ENCODE data around the gene SLC66A3. TPM values are rescaled to one million over a fixed set of nuclear protein-coding genes. Genes with fewer than 3 reads are reported as not detected.

Gene SLC66A3
- total RNA-seq, 1 experiment from 2014 or later: 3.7 TPM

DNA sequence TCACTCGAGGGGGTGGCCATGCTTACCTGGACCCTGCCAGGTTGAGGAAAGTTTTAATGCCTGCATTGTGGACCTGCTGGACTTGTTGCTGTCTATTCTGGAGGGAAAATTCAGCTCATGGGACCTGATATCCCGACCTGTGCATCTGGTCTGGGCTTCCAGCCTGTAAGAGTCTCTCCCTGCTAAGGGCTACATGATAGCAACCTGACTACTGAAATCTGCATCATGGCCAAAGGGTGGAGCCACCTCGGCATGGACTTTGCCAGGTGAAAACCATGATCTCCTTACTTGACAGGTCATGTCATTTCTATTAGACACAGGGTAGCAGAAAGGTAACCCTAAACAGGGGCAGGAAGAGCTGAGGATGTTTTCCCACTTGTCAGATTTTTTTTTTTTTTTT, 12.9 kb upstream of the SLC66A3 start:
- no TSS peak for BruUV-seq (replicated peaks)
- ChIA-PET POLR2A (no interaction called here), CTCF (interaction anchor here (3.9 kb wide), 1 partner anchor 10 kb away, joined by 49 read pairs; a partner anchor contains a TSS)
- intact Hi-C loops (cut with micrococcal nuclease): no loop called here
- Mint-ChIP-seq H3K9me3 (ENCODE audit: unreplicated experiment) (no peaks in the 10 kb centered on the region), H3K4me1 (ENCODE audit: insufficient read depth, unreplicated experiment) (no peaks in the 10 kb centered on the region), H3K36me3 (ENCODE audit: insufficient read depth, unreplicated experiment) (no peaks in the 10 kb centered on the region), H3K27me3 (ENCODE audit: insufficient read depth, unreplicated experiment) (peaks cover 55% of the 10 kb centered on the region), H3K4me3 (ENCODE audit: unreplicated experiment) (no peak overlapping the region), H3K27ac (ENCODE audit: low read depth, unreplicated experiment) (no peak overlapping the region)
- TF ChIP-seq, protein P1, sequence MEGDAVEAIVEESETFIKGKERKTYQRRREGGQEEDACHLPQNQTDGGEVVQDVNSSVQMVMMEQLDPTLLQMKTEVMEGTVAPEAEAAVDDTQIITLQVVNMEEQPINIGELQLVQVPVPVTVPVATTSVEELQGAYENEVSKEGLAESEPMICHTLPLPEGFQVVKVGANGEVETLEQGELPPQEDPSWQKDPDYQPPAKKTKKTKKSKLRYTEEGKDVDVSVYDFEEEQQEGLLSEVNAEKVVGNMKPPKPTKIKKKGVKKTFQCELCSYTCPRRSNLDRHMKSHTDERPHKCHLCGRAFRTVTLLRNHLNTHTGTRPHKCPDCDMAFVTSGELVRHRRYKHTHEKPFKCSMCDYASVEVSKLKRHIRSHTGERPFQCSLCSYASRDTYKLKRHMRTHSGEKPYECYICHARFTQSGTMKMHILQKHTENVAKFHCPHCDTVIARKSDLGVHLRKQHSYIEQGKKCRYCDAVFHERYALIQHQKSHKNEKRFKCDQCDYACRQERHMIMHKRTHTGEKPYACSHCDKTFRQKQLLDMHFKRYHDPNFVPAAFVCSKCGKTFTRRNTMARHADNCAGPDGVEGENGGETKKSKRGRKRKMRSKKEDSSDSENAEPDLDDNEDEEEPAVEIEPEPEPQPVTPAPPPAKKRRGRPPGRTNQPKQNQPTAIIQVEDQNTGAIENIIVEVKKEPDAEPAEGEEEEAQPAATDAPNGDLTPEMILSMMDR (IDR thresholded peaks at IDR 0.05; ENCODE audit: unreplicated experiment): no peak
- no peak for DNase-seq (ENCODE audit: unreplicated experiment)

DNA sequence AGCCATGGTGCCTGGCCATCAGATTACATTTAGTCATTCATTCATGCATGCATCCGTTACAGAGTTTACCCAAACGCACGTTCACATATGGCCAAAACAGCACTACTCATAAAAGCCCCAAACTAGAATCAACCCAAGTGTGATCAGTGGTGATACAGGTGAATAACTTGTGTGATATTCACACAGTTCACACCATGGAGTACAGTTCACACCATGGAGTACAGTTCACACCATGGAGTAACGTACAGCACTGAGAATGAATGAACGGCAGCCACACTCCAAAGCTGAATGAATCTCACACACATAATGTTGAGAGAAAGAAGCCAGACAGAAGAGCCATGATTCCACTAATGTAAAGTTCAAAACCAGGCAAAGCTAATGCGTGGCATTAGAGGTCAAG, 12.3 kb upstream of the SLC66A3 start:
- intact Hi-C loops (cut with micrococcal nuclease): no loop called here
- peaks cover 55% of the 10 kb centered on the region for H3K27me3 Mint-ChIP-seq (ENCODE audit: insufficient read depth, unreplicated experiment)
- ChIA-PET POLR2A (interaction anchor here (0.7 kb wide), 1 partner anchor 12 kb away, joined by 3 read pairs; the partner anchor contains the start of gene SLC66A3), CTCF (interaction anchor here (0.6 to 3.9 kb wide), 2 partner anchors 10 to 109 kb away, joined by 3 to 49 read pairs; a partner anchor contains a TSS)
- no peak overlapping the region for H3K27ac Mint-ChIP-seq (ENCODE audit: low read depth, unreplicated experiment)
- H3K36me3 Mint-ChIP-seq (ENCODE audit: insufficient read depth, unreplicated experiment): no peaks in the 10 kb centered on the region
- no peaks in the 10 kb centered on the region for H3K9me3 Mint-ChIP-seq (ENCODE audit: unreplicated experiment)
- no peak overlapping the region for H3K4me3 Mint-ChIP-seq (ENCODE audit: unreplicated experiment)
- BruUV-seq (replicated peaks): no TSS peak
- no peak for DNase-seq (ENCODE audit: unreplicated experiment)
- TF ChIP-seq, protein P1 (IDR thresholded peaks at IDR 0.05; ENCODE audit: unreplicated experiment): no peak
- H3K4me1 Mint-ChIP-seq (ENCODE audit: insufficient read depth, unreplicated experiment): no peaks in the 10 kb centered on the region

DNA sequence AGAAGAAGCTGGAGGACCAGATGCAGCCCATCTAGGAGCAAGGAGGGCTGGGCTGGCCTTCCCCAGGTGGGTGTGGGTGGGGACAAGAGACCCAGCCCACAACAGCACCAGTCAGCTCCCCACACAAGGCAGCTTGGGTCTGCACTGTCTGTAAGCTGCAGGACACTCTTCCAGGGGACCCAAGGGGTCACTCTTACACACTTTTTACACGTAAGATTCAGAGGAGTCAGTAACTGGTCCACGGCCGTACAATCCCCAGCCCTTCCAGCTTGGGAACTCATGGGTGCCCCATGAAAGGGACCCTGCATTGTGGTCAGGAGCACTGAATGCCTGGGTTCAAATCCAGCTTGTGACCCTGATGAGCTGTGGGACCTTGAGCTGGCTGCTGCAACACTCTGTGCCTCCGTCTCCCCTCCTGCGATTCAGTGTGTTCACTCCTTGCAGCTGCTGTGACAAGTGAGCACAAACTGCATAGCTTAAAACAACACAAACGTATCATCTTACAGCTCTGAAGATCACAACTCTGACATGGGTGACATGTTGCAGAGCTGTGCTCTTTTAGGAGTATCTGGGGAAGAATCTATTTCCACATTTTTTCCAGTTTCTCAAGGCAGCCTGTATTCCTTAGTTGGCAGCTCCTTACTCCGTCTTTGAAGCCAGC, 11.1 kb upstream of the SLC66A3 start:
- CTCF ChIA-PET: interaction anchor here (0.6 to 3.9 kb wide), 4 partner anchors 12 to 90 kb away, joined by 3 to 49 read pairs (median 3); a partner anchor contains a TSS

DNA sequence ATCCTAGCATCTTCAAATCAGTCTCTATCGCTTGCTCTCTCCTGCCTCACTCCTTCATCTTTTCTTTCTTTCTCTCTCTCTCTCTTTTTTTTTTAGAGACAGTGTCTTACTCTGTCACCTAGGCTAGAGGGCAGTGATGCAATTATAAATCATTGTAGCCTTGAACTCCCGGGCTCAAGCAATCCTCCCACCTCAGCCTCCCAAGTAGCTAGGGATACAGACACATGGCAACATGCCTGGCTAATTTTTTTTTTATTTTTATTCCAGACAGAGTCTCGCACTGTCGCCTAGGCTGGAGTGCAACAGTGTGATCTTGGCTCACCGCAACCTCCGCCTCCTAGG, 10.6 kb upstream of the SLC66A3 start:
- H3K27ac Mint-ChIP-seq (ENCODE audit: low read depth, unreplicated experiment): no peak overlapping the region
- H3K36me3 Mint-ChIP-seq (ENCODE audit: insufficient read depth, unreplicated experiment): no peaks in the 10 kb centered on the region
- DNase-seq (ENCODE audit: unreplicated experiment): no peak
- no peaks in the 10 kb centered on the region for H3K9me3 Mint-ChIP-seq (ENCODE audit: unreplicated experiment)
- H3K4me3 Mint-ChIP-seq (ENCODE audit: unreplicated experiment): no peak overlapping the region
- no TSS peak for BruUV-seq (replicated peaks)
- TF ChIP-seq, protein P1 (IDR thresholded peaks at IDR 0.05; ENCODE audit: unreplicated experiment): no peak
- CTCF ChIA-PET: interaction anchor here (0.6 to 3.9 kb wide), 3 partner anchors 12 to 437 kb away, joined by 3 to 49 read pairs (median 3); a partner anchor contains a TSS
- POLR2A ChIA-PET: interaction anchor here (0.6 kb wide), 1 partner anchor 86 kb away, joined by 3 read pairs; no protein-coding TSS in a partner anchor
- intact Hi-C loops (cut with micrococcal nuclease): no loop called here
- H3K4me1 Mint-ChIP-seq (ENCODE audit: insufficient read depth, unreplicated experiment): no peaks in the 10 kb centered on the region
- H3K27me3 Mint-ChIP-seq (ENCODE audit: insufficient read depth, unreplicated experiment): peaks cover 55% of the 10 kb centered on the region

More for the DNA sequence above, 11.1 kb upstream of the SLC66A3 start:
- TF ChIP-seq, protein P1 (IDR thresholded peaks at IDR 0.05; ENCODE audit: unreplicated experiment): no peak
- Mint-ChIP-seq H3K27ac (ENCODE audit: low read depth, unreplicated experiment) (no peak overlapping the region), H3K4me1 (ENCODE audit: insufficient read depth, unreplicated experiment) (no peaks in the 10 kb centered on the region), H3K36me3 (ENCODE audit: insufficient read depth, unreplicated experiment) (no peaks in the 10 kb centered on the region), H3K4me3 (ENCODE audit: unreplicated experiment) (no peak overlapping the region), H3K27me3 (ENCODE audit: insufficient read depth, unreplicated experiment) (peaks cover 55% of the 10 kb centered on the region), H3K9me3 (ENCODE audit: unreplicated experiment) (no peaks in the 10 kb centered on the region)
- no TSS peak for BruUV-seq (replicated peaks)
- intact Hi-C loops (cut with micrococcal nuclease): no loop called here
- no peak for DNase-seq (ENCODE audit: unreplicated experiment)
- POLR2A ChIA-PET: no interaction called here

All from MCF 10A (cell line).